Epidermal melanocyte (primary cell): ENCODE results near the gene GRB2.
"Not testable (repeated sequence)": the region's sequence is repeated elsewhere in the genome, so short reads cannot be mapped to it uniquely, and the experiment has no call there.

Experiments
- DNase-seq: peaks from one replicate; pipeline ENCODE4 v3.0.0; 2011; ENCODE audit warnings: low spot score; ENCODE audit not compliant: insufficient read length

Gene GRB2

GRCh38 chr17:75387771-75388170 lies 17.7 kb downstream of the GRB2 start:
- DNase-seq, result no peak

- no peak for DNase-seq
Observed at GRCh38 chr17:75386430-75386829, 19.0 kb downstream of the GRB2 start.

GRCh38 chr17:75384751-75385150 lies 20.7 kb downstream of the GRB2 start:
- no peak for DNase-seq

- DNase-seq, result no peak
Observed at GRCh38 chr17:75383842-75384195, 21.7 kb downstream of the GRB2 start.

GRCh38 chr17:75380750-75381149 lies 24.7 kb downstream of the GRB2 start:
- no peak for DNase-seq

GRCh38 chr17:75380315-75380714 lies 25.2 kb downstream of the GRB2 start:
- no peak for DNase-seq

GRCh38 chr17:75379426-75379825 lies 26.1 kb downstream of the GRB2 start:
- not testable (repeated sequence) for DNase-seq

- no peak for DNase-seq
Observed at GRCh38 chr17:75373280-75373679, 32.2 kb downstream of the GRB2 start.

GRCh38 chr17:75371981-75372380 lies 33.5 kb downstream of the GRB2 start:
- DNase-seq, result no peak

GRCh38 chr17:75371339-75371738 lies 34.1 kb downstream of the GRB2 start:
- DNase-seq, result no peak

- no peak for DNase-seq
Observed at GRCh38 chr17:75370286-75370915, 35.1 kb downstream of the GRB2 start.

GRCh38 chr17:75367838-75368789 lies 37.4 kb downstream of the GRB2 start:
- DNase-seq, result not testable (repeated sequence)

GRCh38 chr17:75367312-75367711 lies 38.2 kb downstream of the GRB2 start:
- no peak for DNase-seq

GRCh38 chr17:75366432-75366831 lies 39.0 kb downstream of the GRB2 start:
- no peak for DNase-seq

GRCh38 chr17:75365931-75366275 lies 39.6 kb downstream of the GRB2 start:
- no peak for DNase-seq

GRCh38 chr17:75365009-75365930 lies 40.2 kb downstream of the GRB2 start:
- no peak for DNase-seq

- DNase-seq, result no peak
Observed at GRCh38 chr17:75364078-75364477, 41.4 kb downstream of the GRB2 start.

GRCh38 chr17:75361996-75362395 lies 43.5 kb downstream of the GRB2 start:
- no peak for DNase-seq

GRCh38 chr17:75361344-75361743 lies 44.1 kb downstream of the GRB2 start:
- no peak for DNase-seq

- no peak for DNase-seq
Observed at GRCh38 chr17:75356260-75356937, 49.1 kb downstream of the GRB2 start.

GRCh38 chr17:75353176-75353575 lies 52.3 kb downstream of the GRB2 start:
- no peak for DNase-seq
